HG03103 (cell line): ENCODE measurements around the gene KLHL4.
"Not testable (repeated sequence)": the region's sequence is repeated elsewhere in the genome, so short reads cannot be mapped to it uniquely, and the experiment has no call there.

ENCODE experiments used
- ATAC-seq: cut with Tn5 transposase; IDR thresholded peaks from one replicate; pipeline ENCODE4 v1.9.1; 2021; ENCODE audit warnings: low read depth; ENCODE audit not compliant: unreplicated experiment

Gene KLHL4

GRCh38 chrX:87641439-87641838, 123.8 kb downstream of the KLHL4 start:
- ATAC-seq: not testable (repeated sequence)

- ATAC-seq: no peak
These were observed 144.2 kb downstream of the KLHL4 start for GRCh38 chrX:87661761-87662160.

GRCh38 chrX:87663421-87663820, 145.8 kb downstream of the KLHL4 start:
- ATAC-seq: no peak

GRCh38 chrX:87664381-87664780, 146.8 kb downstream of the KLHL4 start:
- ATAC-seq: no peak

- ATAC-seq: no peak
These were observed 162.2 kb downstream of the KLHL4 start for GRCh38 chrX:87679849-87680248.

GRCh38 chrX:87687703-87688102, 170.1 kb downstream of the KLHL4 start:
- ATAC-seq: no peak

GRCh38 chrX:87688113-87688748, 170.6 kb downstream of the KLHL4 start:
- not testable (repeated sequence) for ATAC-seq

- ATAC-seq: not testable (repeated sequence)
These were observed 171.6 kb downstream of the KLHL4 start for GRCh38 chrX:87689218-87689617.

- ATAC-seq: no peak
These were observed 175.6 kb downstream of the KLHL4 start for GRCh38 chrX:87693204-87693603.

- no peak for ATAC-seq
These were observed 179.8 kb downstream of the KLHL4 start for GRCh38 chrX:87697409-87697808.

- no peak for ATAC-seq
These were observed 185.2 kb downstream of the KLHL4 start for GRCh38 chrX:87702795-87703194.

- ATAC-seq: not testable (repeated sequence)
These were observed 185.9 kb downstream of the KLHL4 start for GRCh38 chrX:87703469-87703868.

- no peak for ATAC-seq
These were observed 188.5 kb downstream of the KLHL4 start for GRCh38 chrX:87706134-87706533.

GRCh38 chrX:87710580-87710979, 193.0 kb downstream of the KLHL4 start:
- no peak for ATAC-seq
